GM19324 (cell line): ENCODE measurements around the gene DYNC2I2.
"Not testable (repeated sequence)": the region's sequence is repeated elsewhere in the genome, so short reads cannot be mapped to it uniquely, and the experiment has no call there.

Experiments
- ATAC-seq: cut with Tn5 transposase; IDR thresholded peaks from one replicate; pipeline ENCODE4 v1.9.1; 2021; ENCODE audit warnings: mild to moderate bottlenecking, moderate library complexity; ENCODE audit not compliant: unreplicated experiment, low FRiP score

DYNC2I2 gene

DNA sequence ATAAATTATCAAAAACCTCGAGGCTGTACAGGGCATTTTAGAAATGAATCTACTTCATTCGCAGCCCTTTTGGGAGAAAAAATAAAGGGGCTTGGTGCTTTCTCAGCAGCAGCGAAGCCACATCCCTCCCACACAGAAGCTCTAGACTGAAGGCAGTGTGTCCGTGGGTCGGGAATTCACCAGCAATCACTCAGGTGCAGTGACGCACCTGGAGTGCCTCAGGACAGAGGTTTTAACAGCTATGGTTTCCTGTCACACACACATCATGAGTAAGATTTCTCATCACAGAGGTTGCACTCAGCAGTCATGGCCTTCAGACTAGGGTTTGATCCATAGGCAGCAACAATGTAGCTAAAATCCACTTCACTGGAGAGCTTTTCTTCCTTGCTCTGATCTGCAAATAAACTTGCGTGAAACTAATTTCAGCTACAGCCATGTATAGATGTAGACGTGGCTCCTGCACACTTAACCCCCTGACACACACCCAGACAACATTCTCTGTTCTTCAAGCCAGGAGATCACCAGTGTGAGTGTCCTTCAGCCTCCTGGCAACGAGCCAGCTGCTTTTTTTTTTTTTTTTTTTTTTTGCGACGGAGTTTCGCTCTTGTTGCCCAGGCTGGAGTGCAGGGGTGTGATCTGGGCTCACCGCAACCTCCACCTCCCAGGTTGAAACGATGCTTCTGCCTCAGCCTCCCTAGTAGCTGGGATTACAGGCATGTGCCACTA lies 34.8 kb downstream of the DYNC2I2 start:
- ATAC-seq, result no peak

DNA sequence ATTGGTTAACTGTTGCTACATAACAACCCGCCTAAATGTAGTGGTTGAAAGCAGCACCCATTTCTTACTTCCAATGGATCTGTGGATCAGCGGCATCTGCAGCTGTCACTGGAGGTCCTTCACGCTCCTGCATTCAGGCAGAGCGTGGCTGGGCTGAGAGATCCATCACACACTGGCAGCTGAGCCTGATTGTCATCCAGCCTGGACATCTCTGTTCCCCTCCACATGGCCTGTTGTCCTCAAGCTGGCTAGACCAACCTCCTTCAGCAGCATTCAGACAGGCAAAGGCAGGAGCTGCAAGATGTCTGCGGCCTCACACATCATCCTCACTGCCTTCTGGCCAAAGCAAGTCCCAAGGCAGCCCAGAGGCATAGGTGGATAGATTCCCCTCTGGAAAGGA lies 36.9 kb downstream of the DYNC2I2 start:
- ATAC-seq, result no peak

DNA sequence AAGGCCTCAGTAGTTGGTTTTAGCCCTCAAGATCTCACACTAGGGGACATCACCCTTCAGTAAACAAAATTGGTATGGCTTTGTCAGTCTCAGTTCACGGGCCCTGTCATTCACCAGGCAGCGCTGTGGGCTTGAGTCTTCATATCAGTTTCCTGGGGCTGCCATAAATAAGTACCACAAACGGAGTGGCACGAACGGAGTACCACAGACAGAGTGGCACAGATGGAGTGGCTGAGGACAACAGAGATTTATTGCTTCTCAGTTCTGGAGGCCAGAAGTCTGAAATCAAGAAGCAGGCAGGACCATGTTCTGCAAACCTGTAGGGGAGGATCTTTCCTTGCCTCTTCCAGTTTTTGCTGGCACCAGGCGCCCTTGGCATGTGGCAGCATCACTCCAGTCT lies 37.5 kb downstream of the DYNC2I2 start:
- ATAC-seq, result no peak

DNA sequence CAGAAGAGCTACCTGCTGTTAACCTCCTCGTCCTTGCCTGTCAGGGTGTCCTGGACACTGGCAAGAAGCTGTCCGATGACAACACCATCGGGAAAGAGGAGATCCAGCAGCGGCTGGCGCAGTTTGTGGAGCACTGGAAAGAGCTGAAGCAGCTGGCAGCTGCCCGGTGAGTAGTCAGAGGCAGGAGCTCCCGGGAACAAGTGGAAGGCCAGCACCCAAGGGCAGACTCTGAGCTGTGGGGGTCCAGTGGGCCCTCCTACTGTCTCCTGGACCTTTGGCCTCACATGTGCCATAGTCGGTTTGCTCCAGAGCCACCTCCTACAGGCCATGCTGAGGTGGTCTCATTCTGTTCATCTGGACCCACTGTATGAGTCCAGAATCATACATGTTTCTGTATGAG lies 38.7 kb downstream of the DYNC2I2 start:
- no peak for ATAC-seq

DNA sequence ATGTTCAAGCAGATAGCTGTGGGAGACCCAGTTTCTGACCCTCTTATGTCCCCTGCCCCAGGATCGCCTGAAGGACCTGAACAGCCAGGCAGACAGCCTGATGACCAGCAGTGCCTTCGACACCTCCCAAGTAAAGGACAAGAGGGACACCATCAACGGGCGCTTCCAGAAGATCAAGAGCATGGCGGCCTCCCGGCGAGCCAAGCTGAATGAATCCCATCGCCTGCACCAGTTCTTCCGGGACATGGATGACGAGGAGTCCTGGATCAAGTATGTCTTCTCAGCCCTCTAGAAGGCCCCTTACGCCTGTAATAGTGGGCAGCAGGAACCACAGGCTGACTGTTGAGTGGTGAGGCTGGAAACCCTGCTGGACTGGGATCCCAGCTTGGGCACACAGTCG lies 41.1 kb downstream of the DYNC2I2 start:
- ATAC-seq, result no peak

DNA sequence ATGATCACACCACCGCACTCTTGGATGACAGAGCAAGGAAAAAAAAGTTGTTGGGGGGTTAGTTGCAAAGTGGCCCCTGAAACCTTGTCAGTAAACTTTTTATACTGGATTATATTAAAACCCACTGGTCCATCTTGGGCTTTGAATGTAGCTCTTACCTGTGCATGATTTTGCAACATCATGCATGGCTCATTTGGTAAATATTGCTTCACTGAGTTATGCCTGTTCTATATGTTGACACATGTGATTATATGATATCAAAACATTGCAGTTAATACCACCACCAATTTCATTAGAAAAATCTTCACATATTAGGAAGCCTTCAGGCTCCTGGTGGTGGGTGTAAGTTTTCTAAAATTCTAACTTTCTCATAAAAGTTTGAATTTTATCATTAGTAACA lies 41.9 kb downstream of the DYNC2I2 start:
- ATAC-seq, result no peak

DNA sequence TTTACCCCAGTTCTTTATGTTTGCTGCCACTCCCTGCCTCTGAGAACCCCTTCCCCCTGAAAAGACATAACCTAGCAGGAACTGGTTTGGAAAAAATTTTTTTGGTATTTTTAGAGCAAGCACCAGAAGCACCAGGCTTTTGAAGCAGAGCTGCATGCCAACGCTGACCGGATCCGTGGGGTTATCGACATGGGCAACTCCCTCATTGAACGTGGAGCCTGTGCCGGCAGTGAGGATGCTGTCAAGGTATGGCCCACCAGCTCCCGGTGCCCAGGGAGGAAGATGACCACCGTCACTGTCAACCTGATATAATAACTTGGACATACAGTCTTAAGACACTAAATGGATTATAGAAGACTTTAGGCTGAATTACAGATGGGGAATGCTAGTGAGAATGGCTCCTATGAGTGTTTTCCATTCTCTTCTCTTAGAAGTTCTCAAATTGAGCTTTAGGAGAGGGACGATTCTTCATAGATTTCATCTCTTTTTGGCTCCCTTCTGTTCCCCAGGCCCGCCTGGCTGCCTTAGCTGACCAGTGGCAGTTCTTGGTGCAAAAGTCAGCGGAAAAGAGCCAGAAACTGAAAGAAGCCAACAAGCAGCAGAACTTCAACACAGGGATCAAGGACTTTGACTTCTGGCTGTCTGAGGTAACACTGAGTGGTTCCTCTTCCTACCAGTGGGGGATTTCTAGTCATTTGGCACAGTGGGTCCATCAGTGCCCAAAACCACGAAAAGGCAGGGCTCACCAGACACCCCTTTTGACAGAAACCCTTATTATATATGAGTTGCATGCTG lies 44.9 kb downstream of the DYNC2I2 start:
- ATAC-seq, result no peak

DNA sequence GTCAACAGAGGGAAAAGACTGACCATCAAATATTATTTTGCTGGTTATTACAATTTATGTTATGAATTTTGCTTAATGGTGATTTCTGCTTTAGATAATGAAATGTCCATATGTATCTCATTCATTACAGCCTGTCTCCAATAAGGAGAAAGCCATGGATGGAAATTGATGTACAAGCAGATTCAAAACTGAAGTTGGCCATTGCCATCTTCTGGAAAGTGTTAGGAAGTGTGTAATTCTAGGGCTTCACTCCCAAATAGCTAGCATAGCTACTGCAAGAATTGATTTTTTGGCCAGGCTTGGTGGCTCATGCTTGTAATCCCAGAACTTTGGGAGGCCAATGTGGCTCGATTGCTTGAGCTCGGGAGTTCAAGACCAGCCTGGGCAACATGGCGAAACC lies 45.8 kb downstream of the DYNC2I2 start:
- ATAC-seq, result no peak

DNA sequence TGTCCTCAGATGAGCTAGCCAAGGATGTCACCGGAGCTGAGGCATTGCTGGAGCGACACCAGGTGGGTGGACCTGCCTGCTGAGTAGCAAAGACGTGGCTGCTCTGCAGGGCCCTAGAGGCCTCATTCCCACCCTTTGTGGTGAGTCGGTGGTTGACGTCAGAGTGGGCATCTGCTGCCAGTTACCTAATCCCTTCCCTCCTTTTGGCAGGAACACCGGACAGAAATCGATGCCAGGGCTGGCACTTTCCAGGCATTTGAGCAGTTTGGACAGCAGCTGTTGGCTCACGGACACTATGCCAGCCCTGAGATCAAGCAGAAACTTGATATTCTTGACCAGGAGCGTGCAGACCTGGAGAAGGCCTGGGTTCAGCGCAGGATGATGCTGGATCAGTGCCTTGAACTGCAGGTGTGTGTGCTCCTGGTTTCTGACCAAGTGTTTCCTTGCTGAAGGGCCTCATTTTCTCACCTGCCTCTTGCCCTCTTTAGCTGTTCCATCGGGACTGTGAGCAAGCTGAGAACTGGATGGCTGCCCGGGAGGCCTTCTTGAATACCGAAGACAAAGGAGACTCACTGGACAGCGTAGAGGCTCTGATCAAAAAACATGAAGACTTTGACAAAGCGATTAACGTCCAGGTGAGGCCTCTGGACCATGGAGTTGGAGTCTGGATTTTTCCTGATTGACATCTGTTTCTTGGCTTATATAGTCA lies 48.9 kb downstream of the DYNC2I2 start:
- ATAC-seq, result no peak

DNA sequence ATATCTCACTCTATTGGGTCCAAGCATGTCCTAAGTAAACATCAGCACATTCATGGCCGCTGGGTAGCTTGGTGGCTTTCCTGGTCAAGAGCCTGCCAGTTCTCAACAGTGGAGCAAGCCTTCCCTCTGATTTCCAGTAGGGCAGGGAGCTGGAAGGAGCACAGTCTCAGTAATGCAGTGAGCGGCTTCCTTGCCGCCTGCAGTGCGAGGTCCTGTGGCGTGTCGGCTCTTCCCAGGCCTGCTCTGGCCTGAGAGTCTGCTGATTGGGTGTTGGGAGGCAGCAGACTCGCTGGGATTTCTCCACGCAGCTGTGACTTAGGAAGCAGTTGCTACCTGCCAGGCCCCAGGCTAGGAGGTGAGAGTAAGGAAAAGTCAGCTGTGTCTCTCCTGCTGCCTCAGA lies 53.0 kb downstream of the DYNC2I2 start:
- ATAC-seq, result no peak

DNA sequence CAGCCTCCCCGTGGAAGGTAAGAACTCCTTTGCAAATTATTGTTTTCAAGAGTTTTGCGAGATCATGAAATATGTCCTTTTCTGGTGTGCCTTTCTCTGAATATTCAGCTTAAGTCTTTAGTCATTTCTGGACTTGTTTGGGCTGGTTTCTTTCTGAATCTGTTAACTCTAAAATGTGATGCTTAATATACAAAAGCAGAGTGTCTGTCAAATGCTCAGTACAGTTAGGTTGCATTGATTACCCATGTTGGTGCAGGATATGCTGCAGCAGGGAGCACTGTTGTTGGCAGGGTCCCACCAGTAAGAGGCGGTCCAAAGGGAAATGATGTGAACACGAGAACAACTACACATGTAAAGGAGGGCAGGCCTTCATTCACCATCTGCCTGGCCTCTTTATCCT lies 56.5 kb downstream of the DYNC2I2 start:
- no peak for ATAC-seq

DNA sequence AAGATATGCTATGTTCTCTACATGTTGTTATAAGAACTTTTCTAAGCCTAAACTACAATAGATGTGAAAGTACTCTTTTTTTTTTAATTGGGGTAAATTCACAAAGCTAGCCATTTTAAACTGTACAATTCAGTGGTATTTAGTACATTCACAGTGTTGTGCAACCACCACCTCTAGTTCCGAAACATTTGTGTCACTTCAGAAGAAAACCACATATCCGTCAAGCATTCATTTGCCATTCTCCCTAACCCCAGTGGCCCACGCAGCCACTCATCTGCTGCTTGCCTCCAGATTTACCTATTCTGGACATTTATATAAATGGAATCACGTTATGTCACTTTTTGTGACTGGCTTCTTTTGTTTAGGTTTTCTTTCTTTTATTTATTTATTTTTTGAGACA lies 61.2 kb downstream of the DYNC2I2 start:
- no peak for ATAC-seq

DNA sequence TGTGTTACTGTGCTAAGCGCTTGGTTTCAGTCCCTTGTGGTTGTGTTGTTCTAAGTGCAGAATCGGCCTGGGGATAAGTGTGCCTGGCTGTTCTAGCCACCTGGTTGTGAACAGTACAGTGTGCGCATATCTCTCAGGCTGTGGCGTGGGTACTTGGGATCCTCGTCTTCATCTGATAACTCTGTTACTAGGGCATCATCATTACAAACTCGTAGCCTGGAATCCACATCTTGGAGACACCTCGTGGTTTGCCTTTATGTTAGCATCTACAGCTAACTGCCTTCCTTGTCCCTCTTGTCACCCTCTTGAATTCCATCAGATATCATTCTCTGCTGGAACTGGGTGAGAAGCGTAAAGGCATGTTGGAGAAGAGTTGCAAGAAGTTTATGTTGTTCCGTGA lies 62.8 kb downstream of the DYNC2I2 start:
- ATAC-seq, result no peak

DNA sequence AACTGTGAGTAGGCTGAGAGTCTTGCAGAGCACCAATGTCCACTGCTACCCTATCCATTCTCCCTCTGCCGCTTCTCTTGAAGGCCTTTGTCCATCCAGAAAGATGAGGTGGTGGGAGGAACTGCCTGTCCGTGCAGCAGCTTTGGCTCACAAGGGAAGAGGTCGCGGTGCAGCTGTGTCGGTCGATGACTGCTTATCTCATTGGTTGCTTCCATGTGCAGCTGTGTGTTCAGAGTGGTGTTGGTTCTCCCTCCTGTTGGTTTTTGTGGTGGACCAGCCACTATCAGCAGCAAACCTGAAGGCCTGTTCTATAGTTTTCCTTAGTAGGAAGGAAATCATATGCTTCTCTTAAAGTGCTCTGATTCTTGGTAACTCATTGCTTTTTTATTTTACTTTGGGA lies 63.6 kb downstream of the DYNC2I2 start:
- ATAC-seq, result no peak

DNA sequence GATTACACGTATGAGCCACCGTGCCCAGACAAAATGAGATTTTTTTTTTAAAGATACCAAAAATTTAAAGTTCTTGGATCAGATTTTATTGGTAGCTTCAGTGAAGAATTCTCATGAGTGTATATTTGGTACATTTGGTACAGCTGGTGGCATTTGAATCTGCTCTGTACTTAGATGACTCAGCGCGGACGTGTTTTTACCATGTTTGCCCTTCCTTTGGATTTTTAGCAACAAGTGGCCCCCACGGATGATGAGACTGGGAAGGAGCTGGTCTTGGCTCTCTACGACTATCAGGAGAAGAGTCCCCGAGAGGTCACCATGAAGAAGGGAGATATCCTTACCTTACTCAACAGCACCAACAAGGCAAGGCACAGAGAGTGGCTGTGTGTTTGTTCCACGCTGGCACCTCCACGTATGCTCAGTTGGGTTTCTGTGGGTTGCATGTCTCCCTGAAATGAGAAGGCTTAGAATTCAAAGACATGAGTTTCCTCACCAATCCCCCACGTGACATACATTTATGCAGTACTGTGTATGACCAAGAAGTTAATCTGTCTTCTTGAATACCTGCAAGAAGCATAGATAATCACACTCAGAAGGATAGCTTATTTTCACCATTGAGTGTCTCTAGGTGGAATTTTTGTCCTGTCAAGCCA lies 67.9 kb downstream of the DYNC2I2 start:
- ATAC-seq, result no peak

DNA sequence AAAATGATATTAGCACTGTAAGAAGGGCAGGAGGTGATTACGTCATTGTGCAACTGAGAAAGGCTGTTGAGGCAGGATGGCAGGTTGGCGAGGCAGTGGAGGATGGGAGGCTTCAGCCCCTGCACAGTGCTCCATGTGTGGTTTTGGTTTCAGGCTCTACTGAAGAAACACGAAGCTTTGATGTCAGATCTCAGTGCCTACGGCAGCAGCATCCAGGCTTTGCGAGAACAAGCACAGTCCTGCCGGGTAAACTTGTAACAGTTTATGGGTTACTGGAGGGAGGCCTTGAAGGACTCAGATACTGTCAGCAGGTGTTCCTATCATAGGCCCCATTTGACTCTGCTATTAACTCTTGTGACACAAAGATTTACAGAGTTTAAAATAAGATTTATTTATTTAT lies 69.2 kb downstream of the DYNC2I2 start:
- ATAC-seq, result no peak

DNA sequence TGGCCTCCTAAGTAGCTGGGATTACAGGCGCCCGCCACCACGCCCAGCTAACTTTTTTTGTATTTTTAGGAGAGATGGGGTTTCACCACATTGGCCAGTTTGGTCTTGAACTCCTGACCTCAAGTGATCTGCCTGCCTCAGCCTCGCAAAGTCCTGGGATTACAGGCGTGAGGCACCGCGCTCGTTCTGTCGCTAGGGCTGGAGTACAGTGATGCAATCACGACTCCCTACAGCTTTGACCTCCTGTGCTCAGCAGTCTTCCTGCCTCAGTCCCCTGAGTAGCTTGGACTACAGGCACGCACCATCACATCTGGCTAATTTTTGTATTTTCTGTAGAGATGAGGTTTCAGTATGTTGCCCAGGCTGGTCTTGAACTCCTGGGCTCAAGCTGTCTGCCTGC lies 69.7 kb downstream of the DYNC2I2 start:
- not testable (repeated sequence) for ATAC-seq

DNA sequence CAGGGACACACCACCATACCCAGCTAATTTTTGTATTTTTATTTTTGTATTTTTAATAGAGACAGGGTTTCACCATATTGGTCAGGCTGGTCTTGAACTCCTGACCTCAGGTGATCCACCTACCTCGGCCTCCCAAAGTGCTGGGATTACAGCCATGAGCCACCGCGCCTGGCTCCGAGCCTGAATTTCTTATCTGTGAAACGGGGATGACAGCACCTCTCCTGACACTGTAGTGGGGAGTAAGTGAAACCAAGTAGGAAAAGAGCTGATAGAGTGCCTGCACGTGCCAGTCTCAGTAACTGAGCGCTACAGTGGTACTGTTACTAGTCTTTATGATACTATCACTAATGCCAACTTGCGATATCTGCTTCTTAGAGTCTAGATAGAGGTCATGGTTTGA lies 71.5 kb downstream of the DYNC2I2 start:
- not testable (repeated sequence) for ATAC-seq
